Measurements from ENCODE around the gene GDPD2.

GDPD2 gene

GRCh38 chrX:70437921-70438665, 15.0 kb downstream of the GDPD2 start:
- no peak for DNase-seq

DNA sequence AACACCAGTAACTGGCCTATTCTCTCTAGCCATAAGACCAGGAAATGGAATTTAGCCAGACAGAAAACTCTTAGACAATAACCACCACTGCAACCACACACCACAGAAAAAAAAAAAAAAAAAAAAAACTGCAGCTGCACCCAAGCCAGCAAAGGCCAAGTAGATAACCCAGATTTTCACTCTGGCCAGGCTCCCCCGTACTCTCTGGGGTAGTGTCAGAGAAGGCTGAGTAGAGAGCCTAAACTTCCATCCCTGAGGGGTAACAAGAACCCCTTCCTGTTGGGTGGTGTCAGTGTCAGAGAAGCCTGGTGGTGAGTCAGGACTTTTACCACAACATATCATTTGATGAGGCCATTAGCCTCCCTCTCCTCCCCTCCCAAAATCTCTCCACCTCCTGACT, 15.9 kb downstream of the GDPD2 start:
- no peak for DNase-seq

GRCh38 chrX:70442224-70442623, 19.1 kb downstream of the GDPD2 start:
- no peak for DNase-seq

- DNase-seq, result peak; percentile 20
Measured at GRCh38 chrX:70444326-70444945, 21.3 kb downstream of the GDPD2 start, which contains the start of gene DLG3. Gene DLG3, plus strand, starts transcription at chrX:70444835. Its CDS starts 367 bp downstream, at chrX:70445202.

- no peak for DNase-seq
Measured at GRCh38 chrX:70444946-70445656, 22.0 kb downstream of the GDPD2 start.

DNA sequence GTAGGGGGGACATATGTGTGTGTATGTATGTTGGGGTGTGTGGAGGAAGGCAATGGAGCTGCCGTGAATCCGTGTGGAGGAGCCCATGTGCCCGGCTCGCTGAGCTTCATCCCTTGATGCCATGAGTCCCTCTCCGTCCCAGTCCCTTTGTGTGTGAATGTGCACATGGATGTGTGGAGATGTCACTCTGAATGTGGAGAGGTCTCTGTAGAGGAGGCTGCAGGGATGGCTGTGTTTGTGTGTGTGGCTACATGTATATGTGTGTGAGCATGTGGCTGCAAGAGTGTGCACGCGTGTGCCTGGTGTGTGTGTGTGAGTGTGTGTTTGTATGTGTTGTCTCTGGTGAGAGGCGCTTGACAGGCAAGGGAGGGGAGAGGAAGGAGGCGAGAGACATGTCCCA, 22.8 kb downstream of the GDPD2 start:
- DNase-seq, result no peak

- no peak for DNase-seq
Measured at GRCh38 chrX:70446380-70447350, 23.6 kb downstream of the GDPD2 start.

GRCh38 chrX:70449457-70449966, 26.4 kb downstream of the GDPD2 start:
- no peak for DNase-seq

DNA sequence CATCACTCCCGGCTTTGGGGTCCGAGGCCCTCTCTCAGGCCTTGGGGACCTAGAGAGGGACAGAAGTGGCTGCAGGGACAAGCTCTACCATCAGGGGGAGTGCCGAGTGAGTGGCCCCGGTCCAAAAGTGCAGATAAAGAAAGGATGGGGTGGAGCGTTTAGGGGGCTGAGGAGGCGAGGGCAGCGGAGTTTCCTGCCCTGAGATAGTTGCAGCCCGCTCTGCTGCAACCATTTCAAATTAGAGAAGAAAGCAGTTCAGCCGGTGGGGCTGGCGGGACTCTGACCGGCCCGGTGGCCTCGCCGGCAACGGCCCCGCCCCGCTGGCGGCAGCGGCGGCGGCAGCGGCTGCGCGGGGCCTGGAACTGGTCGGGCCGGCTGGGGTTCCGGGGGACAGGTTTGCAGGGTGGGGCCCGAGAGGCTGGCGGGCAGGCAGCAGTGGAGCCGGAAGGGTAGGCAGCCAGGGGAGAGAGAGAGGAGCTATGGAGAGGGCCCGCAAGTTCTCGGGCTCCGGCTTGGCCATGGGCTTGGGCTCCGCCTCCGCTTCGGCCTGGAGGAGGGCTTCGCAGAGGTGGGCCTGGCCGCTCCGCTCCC, 29.1 kb downstream of the GDPD2 start:
- DNase-seq, result peak; percentile 15

DNA sequence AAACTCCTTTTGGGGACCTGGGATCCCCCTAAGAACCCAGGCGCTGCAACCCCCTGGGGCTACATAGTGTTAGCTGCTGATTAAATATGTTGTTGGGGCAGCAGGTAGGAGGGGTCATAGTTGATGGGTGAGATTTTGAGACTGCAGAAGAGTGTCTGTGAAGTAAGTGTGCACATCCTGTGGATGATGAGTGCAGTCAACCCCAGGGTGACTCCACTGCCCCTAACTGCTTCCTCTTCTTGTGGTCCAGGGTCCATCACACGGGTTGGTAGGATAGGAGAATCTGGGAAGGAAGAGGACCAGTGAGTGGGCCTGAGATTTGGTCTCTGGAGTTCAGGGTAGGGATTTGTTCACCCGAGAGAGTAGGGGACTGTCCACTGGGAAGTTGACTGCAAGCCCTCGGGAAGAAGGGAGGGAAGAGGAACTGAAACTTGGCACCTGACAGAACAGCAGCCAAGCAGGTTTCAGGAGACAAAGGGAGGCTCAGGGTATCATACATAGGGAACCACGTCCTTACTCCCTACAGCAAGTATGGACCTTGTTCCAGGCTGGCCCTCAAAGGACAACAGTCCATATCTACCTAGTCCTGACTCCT, 30.0 kb downstream of the GDPD2 start:
- no peak for DNase-seq

GRCh38 chrX:70454441-70455365, 31.6 kb downstream of the GDPD2 start:
- DNase-seq, result peak; percentile 80

DNA sequence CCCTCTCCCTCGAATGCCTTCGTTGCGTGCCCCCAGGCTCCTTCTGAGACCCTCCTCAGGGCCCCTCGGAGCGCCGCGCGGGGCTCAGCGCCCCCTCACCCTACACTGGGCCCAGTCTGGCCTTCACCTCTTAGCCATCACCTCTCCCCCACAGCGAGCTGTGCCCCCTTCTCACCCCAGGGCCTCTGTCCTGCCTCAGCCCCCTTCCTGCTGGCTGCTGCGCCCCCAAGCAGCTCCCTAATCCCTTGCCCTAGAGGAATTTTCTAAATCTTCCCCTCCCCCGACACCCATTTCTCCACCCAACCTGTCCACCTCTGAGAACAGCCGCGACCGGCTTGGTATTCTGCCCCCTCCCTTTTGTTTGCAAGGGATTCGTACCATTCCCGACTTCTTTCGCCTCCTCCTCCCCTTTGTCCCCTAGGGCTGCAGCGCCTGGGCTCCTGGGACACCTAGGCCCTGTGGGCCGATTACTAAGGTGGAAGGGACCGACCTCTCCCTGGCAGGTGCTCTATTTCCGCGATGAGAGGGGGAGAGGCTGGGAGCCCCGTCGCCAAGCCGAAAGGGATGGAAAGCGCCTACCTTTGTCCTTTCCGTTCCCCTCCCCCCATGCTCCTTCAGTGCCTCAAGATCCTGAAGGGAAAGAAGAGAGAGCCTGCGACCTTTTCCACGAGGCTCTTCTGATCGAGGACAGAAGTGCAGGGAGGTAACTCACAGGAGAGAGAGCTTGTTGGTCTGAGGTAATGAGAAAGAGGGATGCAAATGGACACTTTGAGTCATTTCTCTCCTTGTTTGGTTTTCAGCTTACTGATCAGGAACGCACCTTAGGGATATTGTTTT, 32.5 kb downstream of the GDPD2 start:
- DNase-seq, result no peak

DNA sequence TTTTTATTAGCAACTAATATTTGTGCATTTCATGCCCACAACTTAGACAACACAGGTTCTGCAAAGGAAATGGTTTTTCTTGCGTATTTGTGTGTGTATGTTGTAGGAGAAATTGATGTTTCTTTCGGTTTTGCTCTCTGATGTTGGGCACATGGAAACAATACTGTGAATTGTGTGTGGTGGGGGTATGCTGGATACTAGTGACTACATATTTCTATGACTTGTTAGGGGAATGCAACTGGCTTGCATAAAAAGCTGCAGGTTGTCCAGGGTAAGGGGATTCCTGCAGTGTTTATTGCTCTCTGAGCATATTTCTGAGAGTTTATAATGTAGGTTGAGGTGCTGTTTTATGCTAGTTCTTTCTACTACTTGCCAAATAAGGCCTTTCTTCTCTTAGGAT, 33.1 kb downstream of the GDPD2 start:
- no peak for DNase-seq

GRCh38 chrX:70461026-70461425, 37.9 kb downstream of the GDPD2 start:
- DNase-seq, result no peak

- no peak for DNase-seq
Measured at GRCh38 chrX:70464051-70464450, 40.9 kb downstream of the GDPD2 start.

DNA sequence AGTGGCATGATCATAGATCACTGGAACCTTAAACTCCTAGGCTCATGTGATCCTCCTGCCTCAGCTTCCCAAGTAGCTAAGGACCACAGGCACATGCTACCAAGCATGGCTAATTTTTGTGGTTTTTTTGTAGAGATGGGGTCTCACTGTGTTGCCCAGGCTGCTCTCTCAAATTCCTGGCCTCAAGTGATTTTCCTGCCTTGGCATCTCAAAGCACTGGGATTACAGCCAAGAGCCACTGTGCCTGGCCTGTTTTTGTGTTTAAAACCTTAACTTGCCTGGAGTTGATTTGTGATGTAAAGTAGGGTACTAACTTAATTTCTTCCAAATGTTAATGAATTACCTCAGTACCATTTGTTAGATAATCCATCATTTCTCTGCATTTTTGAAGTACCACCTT, 43.9 kb downstream of the GDPD2 start:
- no peak for DNase-seq

DNA sequence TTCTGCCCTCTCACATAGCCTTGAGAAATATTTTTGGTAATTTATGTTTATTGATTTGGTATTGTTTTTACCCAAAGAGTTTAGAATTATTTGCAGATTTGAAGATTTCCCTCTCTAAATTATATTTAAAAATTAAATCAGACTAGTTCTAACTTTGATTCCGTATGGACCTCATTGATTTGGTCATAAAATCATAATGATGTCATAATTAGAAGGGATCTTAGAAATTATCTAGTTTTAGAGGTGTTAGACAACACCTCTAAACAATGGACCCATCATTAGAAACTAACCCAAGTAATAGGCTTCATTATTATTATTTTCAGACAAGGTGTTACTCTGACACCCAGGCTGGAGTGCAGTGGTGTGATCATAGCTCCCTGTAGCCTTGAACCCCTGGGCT, 45.6 kb downstream of the GDPD2 start:
- no peak for DNase-seq

- no peak for DNase-seq
Measured at GRCh38 chrX:70470850-70471289, 47.8 kb downstream of the GDPD2 start.

DNA sequence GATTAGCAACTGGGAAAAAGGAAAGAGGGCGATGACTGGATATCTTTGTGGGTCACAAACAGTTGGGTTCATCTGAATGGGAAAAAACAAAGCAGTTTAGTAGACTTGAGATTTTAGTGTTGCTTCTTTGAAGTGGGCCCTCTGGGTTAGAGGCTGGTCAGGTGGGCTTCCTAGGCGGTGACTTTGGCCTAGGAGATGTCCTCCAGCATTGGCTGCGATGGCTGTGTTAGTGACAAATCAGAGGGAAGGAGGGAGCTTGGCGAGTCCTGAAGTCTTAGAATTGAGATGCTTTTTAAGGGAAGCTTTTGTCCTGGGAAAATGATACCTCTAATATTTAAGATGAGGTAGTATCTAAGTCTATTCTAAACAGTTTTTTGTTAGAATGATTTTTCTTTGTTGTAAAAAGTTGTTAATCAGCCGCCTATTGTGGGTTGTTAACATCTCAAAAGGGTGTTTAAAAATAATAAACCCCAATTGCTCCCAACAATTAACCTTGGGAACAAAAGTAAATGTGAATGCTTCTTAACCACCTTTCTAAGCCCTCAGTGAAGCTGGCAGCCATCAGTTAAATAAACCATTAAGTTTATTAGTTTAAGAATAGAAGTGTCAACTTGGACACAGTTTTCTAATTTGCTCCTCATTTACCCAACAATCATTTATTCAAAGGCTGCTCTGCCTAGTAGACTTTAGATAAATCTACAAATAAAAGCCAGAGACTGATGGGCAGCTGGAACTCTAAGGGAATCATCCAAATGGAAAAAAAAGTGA, 53.2 kb downstream of the GDPD2 start:
- DNase-seq, result no peak
